ENCODE data around the gene LRRC66.

The LRRC66 gene

DNA sequence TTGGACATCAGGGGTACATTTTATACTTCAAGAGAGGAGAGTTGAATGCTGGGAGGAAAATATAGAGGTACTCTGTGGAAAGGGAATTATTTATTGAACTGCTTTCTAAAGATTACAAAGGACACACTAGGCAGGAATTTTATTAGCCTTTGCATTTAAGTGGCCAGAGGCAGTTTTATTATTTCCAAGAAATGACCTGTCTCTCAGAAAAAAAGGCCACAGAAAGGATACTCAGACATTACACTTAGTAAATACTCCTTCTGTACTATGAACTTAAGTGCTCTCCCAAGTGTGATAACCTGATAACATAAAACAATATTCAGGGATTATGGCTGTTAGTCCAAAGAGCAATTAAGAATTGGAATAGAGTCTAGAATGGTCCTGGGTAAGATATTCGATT, 7.5 kb downstream of the LRRC66 start:
- FAIRE-seq: no peak

DNA sequence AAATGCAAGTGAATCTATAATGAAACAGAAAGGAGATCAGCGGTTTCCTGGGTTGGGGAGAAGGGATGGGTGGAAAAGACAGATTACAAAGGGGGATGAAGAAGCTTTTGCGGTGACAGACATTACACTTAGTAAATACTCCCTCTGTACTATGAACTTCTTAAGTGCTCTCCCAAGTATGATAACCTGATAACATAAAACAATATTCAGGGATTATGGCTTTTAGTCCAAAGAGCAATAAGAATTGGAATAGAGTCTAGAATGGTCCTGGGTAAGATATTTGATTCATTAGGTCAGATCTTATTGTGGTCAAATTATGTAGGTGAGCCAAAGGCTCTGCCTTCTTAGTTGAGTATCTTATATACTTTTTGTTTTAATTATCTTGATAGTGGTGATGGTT, 9.2 kb downstream of the LRRC66 start:
- FAIRE-seq: no peak

DNA sequence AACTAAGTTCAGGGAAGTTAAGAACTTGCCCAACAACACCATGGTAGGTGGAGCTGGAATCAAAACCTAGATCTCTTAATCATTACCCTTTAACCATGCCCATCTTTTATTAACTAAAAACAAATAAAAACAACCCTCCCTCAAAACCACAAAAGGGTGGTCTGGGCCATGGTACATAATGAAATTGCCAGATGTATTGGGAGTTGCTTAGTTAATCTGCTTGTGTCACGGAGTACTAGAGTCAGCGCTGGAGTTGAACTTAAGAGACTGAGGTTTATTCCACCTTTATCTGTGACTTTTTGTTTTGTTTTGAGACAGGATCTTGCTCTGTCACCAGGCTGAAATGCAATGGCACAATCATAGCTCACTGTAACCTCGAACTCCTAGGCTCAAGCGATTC, 13.3 kb downstream of the LRRC66 start:
- FAIRE-seq: no peak

DNA sequence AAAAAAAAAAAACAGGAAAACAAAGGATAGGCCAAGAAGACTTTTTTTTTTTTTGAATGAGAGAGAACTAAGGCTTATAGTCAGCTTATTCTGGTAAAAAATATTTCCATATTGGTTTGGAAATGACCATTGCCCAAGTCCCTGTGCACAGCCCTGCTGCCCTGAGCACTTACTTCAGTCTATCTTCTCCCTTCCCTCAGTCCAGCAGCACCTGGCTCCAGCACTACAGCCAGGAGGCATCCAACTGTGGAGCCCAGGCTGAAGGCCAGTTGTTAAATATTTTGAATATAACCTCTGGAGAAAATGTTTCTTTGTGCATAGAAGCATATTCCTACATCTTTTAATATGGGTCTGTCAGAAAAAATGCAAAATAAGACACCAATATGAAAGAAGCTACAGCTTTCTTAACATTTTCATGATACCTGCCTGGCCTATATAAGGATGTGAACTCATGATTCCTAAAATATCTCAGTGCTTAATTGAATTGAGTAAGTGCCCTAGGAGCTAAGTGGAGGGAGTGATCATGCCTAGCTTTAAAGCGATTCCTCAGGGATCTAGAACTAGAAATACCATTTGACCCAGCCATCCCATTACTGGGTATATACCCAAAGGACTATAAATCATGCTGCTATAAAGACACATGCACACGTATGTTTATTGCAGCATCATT, 14.4 kb downstream of the LRRC66 start:
- no peak for FAIRE-seq

DNA sequence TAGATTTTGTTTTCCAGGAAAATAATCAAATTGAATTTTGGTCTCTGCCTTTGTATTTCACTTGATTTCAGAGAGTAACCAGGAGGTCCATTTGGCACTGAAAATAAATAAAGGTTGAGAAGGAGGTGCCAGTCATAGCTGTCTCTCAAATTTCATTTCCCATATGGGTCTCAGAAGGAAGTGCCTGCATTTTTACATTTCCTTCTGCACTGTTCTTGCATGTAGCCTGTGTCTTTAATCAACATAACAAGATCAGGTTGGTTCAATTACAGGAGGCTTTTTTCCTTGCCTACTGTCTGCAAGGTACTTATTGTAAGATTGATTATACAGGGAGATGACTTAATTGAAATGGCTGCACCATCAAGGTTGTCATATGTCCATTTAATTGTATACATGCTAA, 15.7 kb downstream of the LRRC66 start:
- FAIRE-seq: no peak

DNA sequence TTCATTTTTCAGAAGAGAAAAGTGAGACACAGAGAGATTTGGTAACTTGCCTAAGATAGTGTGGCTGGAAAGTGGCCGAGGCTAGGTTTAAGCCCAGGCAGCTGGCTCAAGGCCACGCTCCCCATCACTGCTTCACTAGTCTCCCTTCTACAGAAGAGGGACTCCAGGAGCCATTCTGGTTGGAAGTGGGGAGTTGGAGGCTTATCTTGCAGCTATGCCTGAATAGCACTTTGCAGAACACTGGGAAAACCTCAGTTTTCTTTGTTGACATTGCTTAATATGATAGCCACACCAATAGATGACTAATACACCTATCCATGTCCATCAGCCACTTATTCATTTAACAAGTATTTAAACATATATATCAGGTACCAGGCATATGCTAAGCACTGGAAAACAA, 18.5 kb downstream of the LRRC66 start:
- no peak for FAIRE-seq

DNA sequence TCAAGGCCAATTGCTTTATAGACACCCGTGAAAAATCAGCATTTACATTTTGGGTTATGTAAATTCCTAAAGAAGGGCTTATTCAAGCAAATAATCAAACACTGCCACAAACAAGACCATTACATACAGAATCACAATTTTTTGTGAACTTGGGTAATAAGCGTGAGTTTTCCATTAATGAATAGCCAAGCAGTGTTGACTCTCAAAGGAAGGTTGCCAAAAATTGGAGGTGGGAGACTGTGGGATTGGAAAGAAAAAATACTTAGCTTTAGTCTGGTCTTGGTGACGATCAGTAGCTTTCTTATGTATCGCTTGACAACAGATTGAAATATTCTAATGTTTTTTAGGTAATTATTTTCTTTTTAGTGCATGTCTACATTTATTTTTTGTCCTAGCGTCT, 20.9 kb downstream of the LRRC66 start:
- FAIRE-seq: no peak

DNA sequence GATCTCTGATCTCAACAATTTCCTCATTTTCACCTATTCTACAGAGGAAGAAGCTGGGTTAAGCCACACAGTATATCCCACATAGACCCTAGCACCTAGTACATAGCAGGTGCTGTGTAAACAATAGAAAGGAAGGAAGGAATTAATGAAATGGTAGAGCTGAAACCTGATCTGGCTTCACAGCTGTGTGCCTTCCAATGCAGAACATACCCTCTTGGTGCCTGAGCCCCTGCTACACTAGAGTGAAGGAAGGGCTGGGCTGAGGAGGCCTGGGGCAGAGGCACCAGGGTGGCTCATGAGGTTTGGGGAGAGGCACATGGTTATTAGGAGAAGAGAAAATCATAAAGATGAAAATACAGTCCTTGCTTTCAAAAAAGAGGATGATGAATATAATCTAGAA, 21.3 kb downstream of the LRRC66 start:
- no peak for FAIRE-seq

DNA sequence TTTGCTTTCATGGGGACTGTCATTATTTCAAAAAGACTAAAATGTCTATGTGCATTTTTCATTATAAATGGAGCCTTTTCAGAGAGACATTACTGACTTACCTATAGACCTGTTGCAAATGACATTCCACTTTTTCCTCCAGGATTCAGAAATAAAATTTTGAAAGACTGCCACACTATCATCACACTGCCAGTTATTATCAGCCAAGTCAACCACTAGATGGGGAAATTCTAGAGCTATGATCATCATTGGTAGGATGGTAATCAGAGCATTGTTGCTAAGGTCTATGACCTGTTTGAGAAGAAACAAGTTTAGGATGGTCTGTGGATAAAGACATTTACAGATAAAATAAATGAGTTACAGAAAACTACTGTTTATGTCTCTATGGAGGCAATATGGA, 22.5 kb downstream of the LRRC66 start:
- FAIRE-seq: no peak

DNA sequence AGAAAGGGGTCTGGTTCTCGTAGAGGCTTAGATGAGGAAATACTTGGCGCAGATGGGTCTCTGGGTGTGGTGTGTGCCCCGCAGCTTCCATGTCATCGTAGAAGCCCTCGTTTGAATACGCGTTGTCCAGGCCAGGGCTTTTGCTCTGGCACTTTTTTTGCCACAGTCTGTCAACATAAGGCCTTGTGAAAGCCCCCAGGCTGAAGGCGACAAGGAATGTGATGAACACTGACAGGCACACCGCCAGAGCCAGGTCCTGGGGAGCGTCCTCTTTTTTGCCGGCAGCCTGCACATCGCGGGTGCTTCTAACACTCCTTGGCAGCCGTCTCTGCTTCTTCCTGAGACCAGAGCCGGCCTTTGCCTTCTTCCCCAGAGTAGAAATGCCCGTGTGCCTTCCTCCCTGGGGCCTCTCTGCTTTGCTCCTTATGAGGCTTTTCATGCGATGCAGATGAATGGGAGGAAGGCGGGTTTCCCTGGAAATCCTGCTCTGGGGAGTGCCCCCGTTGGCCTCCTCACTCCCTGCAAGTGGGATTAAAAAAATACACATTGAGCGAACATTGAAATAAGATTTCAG, 24.4 kb downstream of the LRRC66 start:
- FAIRE-seq: no peak

DNA sequence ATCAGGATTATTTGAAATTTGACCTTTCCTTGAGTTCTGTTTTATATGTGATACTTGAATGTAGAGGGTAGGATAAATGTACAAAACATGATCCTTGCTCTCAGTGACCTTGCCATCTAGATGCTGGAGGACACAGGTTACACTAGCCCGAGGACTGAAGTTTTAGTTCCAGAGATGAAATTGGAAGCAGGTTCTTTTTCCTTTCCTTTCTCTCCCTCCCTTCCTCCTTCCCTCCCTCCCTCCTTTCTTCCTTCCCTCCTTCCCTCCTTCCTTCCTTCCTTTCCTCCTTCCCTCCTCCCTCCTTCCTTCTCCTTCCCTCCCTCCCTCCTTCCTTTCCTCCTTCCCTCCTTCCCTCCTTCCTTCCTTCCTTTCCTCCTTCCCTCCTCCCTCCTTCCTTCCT, 54.3 kb downstream of the LRRC66 start:
- no peak for FAIRE-seq

DNA sequence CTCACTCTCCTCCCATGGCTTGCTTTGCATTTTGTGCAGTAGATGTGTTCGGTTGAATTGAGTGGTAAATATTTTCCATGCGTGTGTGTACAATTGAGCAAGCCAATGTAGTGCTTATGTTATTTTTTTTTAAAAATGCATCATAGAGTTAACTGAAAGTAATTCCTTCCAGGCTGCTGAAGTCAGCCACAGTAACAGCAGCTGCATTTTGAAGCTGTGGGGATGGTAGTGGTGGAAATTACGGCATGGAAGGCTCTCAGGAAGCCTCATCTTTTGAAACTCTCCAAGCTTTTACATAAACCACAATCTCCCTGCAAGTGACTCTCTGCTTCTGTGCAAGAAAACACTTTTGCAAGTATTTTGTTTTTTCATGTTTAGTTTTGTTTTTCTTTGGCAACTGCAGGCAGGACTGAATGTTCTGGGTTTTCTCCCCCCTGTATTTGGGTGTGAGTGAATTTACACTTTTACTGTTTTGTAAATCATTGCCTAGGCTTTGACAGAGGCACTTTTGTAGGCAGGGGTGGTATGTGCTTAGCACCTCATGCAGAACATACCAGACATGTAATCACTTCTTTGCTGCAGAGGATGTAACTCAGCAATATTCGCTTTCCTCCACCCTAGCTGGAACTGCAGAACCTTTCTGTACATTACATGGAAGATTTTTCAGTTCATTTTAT, 56.2 kb downstream of the LRRC66 start:
- FAIRE-seq: no peak

DNA sequence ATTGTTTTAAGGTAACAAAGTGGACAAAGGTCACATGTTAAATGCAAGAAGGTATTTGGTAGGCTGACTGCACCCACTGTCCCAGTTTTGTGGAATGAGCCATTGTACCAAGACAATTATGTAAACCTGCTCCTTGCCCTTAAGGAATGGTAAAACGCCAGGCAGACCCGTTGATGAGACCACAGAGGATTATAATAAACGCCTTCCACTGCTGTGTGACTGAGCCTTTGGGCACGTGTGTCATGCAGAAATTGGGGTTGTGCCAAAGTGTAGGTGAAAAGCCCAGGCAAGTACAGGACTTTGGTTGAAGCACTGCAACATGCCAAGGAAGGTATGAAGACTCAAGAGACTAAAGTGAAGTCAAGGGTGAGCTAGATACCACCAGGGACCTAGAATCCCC, 59.7 kb downstream of the LRRC66 start:
- FAIRE-seq: no peak

DNA sequence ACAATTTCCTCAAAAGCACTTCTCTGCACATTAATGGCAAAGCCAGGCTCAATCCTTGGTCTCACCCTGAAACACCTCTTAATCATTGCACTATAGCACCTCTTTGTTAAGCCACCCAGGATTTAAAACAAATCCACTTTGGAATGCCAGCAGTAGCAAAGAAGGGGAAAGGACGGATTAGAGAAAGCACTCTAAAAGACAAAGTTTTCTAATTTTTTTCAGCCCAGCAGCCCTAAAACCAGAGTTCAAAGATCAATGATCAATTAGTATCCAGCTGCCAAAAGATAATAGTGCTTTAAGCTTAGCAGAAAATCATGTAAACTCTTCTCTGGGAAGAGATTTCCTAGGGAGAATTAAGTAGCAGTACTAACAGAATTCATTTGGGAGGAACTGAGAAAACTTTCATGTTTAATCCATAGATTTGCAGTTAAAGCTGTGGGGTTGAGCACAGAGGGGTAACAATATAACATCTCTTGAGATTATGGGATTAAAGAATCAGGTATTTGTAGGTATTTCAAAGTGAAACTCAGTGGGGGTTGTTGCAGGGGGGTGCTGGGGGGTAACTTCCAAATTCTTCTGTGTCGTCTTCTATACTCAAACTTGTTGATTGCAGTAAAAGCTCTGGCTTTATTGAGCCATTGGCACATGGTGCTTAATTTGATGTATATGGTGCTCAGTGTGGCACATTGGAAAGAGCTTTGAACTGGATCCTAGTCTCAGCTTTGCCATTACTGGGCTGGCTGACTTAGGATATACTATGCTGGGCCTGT, 61.8 kb downstream of the LRRC66 start:
- FAIRE-seq: no peak
